Adrenal gland (tissue), 5 donors: ENCODE data around the gene GNAQ.

ENCODE experiments used
- POLR2A ChIP-seq, 2 donors: fragments of 450-650 bp; IDR thresholded peaks; one replicate each; pipeline ENCODE4 v1.6.1; 2017; ENCODE audit warnings: antibody characterized with exemption in 2 of 2, mild to moderate bottlenecking in 2 of 2, moderate library complexity in 1 of 2
- TF ChIP-seq, protein P1 (sequence below), 6 experiments: fragments of 450-650 bp in 4 of 6; fragments of 200-600 bp in 2 of 6; sonication (generic) in 1 of 6; IDR thresholded peaks; 1 replicate in 5 of 6; 2 replicates in 1 of 6; pipeline versions ENCODE4 v1.5.1 to v1.8.0; 2016 to 2021; ENCODE audit warnings: antibody characterized with exemption in 6 of 6, mild to moderate bottlenecking in 2 of 6, moderate library complexity in 1 of 6
- donor health status: DM: no; HTN: no; CAD: no.

DNA sequence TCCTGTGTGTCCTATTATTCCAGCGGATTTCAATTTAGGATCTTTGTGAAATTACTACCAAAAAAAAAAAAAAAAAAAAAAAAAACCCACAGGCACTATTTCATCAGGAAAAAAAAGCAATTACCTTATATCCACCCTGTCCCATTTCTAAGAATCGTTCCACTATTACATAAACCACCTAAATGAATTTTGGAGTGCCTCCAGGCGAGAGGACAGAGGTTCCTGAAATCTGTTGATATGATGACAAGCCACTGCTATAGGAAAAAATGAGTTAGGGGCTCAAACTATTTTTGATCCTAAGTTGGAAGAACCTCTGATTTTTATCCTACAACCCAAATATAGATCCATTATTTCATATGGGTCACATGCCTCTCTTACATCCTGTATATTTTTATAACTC is 177.9 kb downstream of the GNAQ start:
- TF ChIP-seq, protein P1, sequence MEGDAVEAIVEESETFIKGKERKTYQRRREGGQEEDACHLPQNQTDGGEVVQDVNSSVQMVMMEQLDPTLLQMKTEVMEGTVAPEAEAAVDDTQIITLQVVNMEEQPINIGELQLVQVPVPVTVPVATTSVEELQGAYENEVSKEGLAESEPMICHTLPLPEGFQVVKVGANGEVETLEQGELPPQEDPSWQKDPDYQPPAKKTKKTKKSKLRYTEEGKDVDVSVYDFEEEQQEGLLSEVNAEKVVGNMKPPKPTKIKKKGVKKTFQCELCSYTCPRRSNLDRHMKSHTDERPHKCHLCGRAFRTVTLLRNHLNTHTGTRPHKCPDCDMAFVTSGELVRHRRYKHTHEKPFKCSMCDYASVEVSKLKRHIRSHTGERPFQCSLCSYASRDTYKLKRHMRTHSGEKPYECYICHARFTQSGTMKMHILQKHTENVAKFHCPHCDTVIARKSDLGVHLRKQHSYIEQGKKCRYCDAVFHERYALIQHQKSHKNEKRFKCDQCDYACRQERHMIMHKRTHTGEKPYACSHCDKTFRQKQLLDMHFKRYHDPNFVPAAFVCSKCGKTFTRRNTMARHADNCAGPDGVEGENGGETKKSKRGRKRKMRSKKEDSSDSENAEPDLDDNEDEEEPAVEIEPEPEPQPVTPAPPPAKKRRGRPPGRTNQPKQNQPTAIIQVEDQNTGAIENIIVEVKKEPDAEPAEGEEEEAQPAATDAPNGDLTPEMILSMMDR (IDR thresholded peaks at IDR 0.05), result no peak
- no peak for TF ChIP-seq POLR2A (IDR thresholded peaks at IDR 0.05)
